NCI-H2029 treated with DMSO at 0.1 percent for 48 hours (cell line): ENCODE data around the gene INPP4B.
"Not testable (repeated sequence)": the region's sequence is repeated elsewhere in the genome, so short reads cannot be mapped to it uniquely, and the experiment has no call there.

Experiments used
- DNase-seq: peaks from one replicate; lab custom pipeline; 2025; lab: John Stamatoyannopoulos, UW

Gene INPP4B

GRCh38 chr4:142824368-142824767 is 21.7 kb downstream of the INPP4B start:
- DNase-seq: no peak

- DNase-seq: no peak
These were observed 22.3 kb downstream of the INPP4B start for GRCh38 chr4:142823796-142824195.

- no peak for DNase-seq
These were observed 27.6 kb downstream of the INPP4B start for GRCh38 chr4:142818476-142818875.

- no peak for DNase-seq
These were observed 28.1 kb downstream of the INPP4B start for GRCh38 chr4:142818031-142818430.

- DNase-seq: no peak
These were observed 28.7 kb downstream of the INPP4B start for GRCh38 chr4:142817442-142817841.

- DNase-seq: no peak
These were observed 30.3 kb downstream of the INPP4B start for GRCh38 chr4:142815834-142816233.

GRCh38 chr4:142813388-142813787 is 32.7 kb downstream of the INPP4B start:
- no peak for DNase-seq

GRCh38 chr4:142812091-142812490 is 34.0 kb downstream of the INPP4B start:
- DNase-seq: no peak

- no peak for DNase-seq
These were observed 35.1 kb downstream of the INPP4B start for GRCh38 chr4:142811034-142811433.

- DNase-seq: no peak
These were observed 36.5 kb downstream of the INPP4B start for GRCh38 chr4:142809559-142809958.

- not testable (repeated sequence) for DNase-seq
These were observed 42.2 kb downstream of the INPP4B start for GRCh38 chr4:142803879-142804278.

GRCh38 chr4:142801966-142802365 is 44.1 kb downstream of the INPP4B start:
- DNase-seq: no peak

- no peak for DNase-seq
These were observed 65.0 kb downstream of the INPP4B start for GRCh38 chr4:142781114-142781513.

- DNase-seq: no peak
These were observed 67.2 kb downstream of the INPP4B start for GRCh38 chr4:142778900-142779299.

GRCh38 chr4:142778430-142778829 is 67.7 kb downstream of the INPP4B start:
- no peak for DNase-seq

- DNase-seq: no peak
These were observed 68.9 kb downstream of the INPP4B start for GRCh38 chr4:142777045-142777743.

GRCh38 chr4:142776026-142776425 is 70.1 kb downstream of the INPP4B start:
- no peak for DNase-seq

- DNase-seq: no peak
These were observed 72.6 kb downstream of the INPP4B start for GRCh38 chr4:142773505-142773904.

- DNase-seq: no peak
These were observed 83.8 kb downstream of the INPP4B start for GRCh38 chr4:142762280-142762679.

- DNase-seq: no peak
These were observed 93.8 kb downstream of the INPP4B start for GRCh38 chr4:142752202-142752786.

- DNase-seq: no peak
These were observed 102.8 kb downstream of the INPP4B start for GRCh38 chr4:142743121-142743825.

GRCh38 chr4:142741995-142742394 is 104.1 kb downstream of the INPP4B start:
- DNase-seq: no peak

- DNase-seq: no peak
These were observed 117.9 kb downstream of the INPP4B start for GRCh38 chr4:142728233-142728632.
